Measurements from ENCODE around the gene USP31.

DNA sequence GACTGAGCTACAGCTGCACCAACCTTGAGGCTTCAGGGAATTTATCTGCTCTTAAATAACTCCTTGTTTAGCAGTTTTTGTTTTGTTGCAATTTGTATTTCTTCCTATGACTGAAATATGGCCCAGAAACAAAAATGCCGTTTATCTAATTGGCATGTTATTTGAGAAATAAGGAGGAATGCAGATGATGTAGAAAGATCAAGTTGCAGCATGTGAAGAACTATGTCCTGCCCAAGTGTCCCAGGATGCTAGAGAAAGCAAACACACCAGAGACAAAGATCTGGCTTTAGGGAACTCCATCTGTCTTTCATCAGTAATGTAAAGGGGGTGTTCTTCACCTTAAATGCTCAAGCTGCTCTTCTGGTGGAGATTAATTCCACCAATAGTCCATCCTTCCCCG, 29.7 kb downstream of the USP31 start:
- TF ChIP-seq, protein P1, sequence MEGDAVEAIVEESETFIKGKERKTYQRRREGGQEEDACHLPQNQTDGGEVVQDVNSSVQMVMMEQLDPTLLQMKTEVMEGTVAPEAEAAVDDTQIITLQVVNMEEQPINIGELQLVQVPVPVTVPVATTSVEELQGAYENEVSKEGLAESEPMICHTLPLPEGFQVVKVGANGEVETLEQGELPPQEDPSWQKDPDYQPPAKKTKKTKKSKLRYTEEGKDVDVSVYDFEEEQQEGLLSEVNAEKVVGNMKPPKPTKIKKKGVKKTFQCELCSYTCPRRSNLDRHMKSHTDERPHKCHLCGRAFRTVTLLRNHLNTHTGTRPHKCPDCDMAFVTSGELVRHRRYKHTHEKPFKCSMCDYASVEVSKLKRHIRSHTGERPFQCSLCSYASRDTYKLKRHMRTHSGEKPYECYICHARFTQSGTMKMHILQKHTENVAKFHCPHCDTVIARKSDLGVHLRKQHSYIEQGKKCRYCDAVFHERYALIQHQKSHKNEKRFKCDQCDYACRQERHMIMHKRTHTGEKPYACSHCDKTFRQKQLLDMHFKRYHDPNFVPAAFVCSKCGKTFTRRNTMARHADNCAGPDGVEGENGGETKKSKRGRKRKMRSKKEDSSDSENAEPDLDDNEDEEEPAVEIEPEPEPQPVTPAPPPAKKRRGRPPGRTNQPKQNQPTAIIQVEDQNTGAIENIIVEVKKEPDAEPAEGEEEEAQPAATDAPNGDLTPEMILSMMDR (IDR thresholded peaks at IDR 0.05): no peak
- TF ChIP-seq NFATC4 (CRISPR knock-in tag; IDR thresholded peaks at IDR 0.05) (no peak), SP1 (CRISPR knock-in tag; conservative IDR thresholded peaks at IDR 0.05) (no peak), ESRRA (CRISPR knock-in tag; IDR thresholded peaks at IDR 0.05; ENCODE audit: borderline replicate concordance) (no peak), TEAD1 (CRISPR knock-in tag; IDR thresholded peaks at IDR 0.05) (no peak), CREB1 (CRISPR knock-in tag; IDR thresholded peaks at IDR 0.05) (no peak), CREM (CRISPR knock-in tag; IDR thresholded peaks at IDR 0.05) (no peak), FOXP1 (CRISPR knock-in tag; IDR thresholded peaks at IDR 0.05; ENCODE audit: borderline replicate concordance) (no peak), ZNF232 (CRISPR knock-in tag; IDR thresholded peaks at IDR 0.05) (no peak)
- TF ChIP-seq, protein P2, sequence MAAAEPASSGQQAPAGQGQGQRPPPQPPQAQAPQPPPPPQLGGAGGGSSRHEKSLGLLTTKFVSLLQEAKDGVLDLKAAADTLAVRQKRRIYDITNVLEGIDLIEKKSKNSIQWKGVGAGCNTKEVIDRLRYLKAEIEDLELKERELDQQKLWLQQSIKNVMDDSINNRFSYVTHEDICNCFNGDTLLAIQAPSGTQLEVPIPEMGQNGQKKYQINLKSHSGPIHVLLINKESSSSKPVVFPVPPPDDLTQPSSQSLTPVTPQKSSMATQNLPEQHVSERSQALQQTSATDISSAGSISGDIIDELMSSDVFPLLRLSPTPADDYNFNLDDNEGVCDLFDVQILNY (CRISPR knock-in tag; IDR thresholded peaks at IDR 0.05): no peak
- TF ChIP-seq, protein P3, sequence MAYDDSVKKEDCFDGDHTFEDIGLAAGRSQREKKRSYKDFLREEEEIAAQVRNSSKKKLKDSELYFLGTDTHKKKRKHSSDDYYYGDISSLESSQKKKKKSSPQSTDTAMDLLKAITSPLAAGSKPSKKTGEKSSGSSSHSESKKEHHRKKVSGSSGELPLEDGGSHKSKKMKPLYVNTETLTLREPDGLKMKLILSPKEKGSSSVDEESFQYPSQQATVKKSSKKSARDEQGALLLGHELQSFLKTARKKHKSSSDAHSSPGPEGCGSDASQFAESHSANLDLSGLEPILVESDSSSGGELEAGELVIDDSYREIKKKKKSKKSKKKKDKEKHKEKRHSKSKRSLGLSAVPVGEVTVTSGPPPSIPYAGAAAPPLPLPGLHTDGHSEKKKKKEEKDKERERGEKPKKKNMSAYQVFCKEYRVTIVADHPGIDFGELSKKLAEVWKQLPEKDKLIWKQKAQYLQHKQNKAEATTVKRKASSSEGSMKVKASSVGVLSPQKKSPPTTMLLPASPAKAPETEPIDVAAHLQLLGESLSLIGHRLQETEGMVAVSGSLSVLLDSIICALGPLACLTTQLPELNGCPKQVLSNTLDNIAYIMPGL (CRISPR knock-in tag; IDR thresholded peaks at IDR 0.05): no peak

Data from WTC11 (cell line).